ENCODE measurements around the gene NSMF. TPM values are rescaled to one million over a fixed set of nuclear protein-coding genes. Genes with fewer than 3 reads are reported as not detected.

The NSMF gene
- polyA plus RNA-seq, 1 donor (not counting 4 experiments of a cell fraction or from before 2014, with no cell fraction given), result 29.5 TPM

GRCh38 chr9:137478962-137479861 lies 20.1 kb upstream of the NSMF start:
- Histone ChIP-seq H2AFZ (ENCODE audit: control insufficient read depth, low read length) (no peak overlapping the region), H3K27me3 (ENCODE audit: control insufficient read depth, extremely low read depth, insufficient read depth, low read length) (peaks cover 11% of the 10 kb centered on the region), H3K9ac (ENCODE audit: control insufficient read depth, extremely low read depth, insufficient read depth, low read length) (no peak overlapping the region), H3K9me1 (ENCODE audit: control insufficient read depth, extremely low read depth, insufficient read depth, low read length) (no peaks in the 10 kb centered on the region), H3K79me2 (ENCODE audit: control insufficient read depth, insufficient read depth, low read length) (no peaks in the 10 kb centered on the region), H3K4me3 (ENCODE audit: control insufficient read depth in 2 of 3, extremely low read depth in 1 of 3, insufficient read depth in 2 of 3, low read depth in 1 of 3, low read length in 3 of 3) (no peak overlapping the region), H3K9me3 (ENCODE audit: control insufficient read depth, low read depth, low read length) (peaks cover 3% of the 10 kb centered on the region), H3K27ac (ENCODE audit: control insufficient read depth, insufficient read depth, low read length) (no peak overlapping the region), H3K4me1 (ENCODE audit: control insufficient read depth, extremely low read depth, insufficient read depth, low read length) (peaks cover 6% of the 10 kb centered on the region), H4K20me1 (ENCODE audit: control insufficient read depth, extremely low read depth, insufficient read depth, low read length) (no peaks in the 10 kb centered on the region), H3K4me2 (ENCODE audit: control insufficient read depth, extremely low read depth, insufficient read depth, low read depth, low read length) (peak overlapping the region; percentile 16), H3K36me3 (ENCODE audit: control insufficient read depth in 2 of 2, extremely low read depth in 1 of 2, insufficient read depth in 2 of 2, low read length in 2 of 2) (no peaks in the 10 kb centered on the region)
- DNase-seq (ENCODE audit: low read depth, low spot score) (no peak), FAIRE-seq (no peak)
- TF ChIP-seq CTCF (optimal IDR thresholded peaks at IDR 0.05 in 1 of 3, IDR thresholded peaks at IDR 0.05 in 1 of 3, conservative IDR thresholded peaks at IDR 0.05 in 1 of 3; ENCODE audit: extremely low read depth in 1 of 3, insufficient read depth in 2 of 3, low read length in 3 of 3) (no peak), EZH2 (IDR thresholded peaks at IDR 0.05; ENCODE audit: low read length) (no peak)
- dilution Hi-C loops (cut with MboI; ENCODE audit: extremely low pct_ligation_motif_present, low sequenced_read_pairs), result no loop called here

GRCh38 chr9:137478613-137478961 lies 19.5 kb upstream of the NSMF start:
- dilution Hi-C loops (cut with MboI; ENCODE audit: extremely low pct_ligation_motif_present, low sequenced_read_pairs), result no loop called here
- Histone ChIP-seq H3K27me3 (ENCODE audit: control insufficient read depth, extremely low read depth, insufficient read depth, low read length) (peaks cover 11% of the 10 kb centered on the region), H3K27ac (ENCODE audit: control insufficient read depth, insufficient read depth, low read length) (no peak overlapping the region), H3K79me2 (ENCODE audit: control insufficient read depth, insufficient read depth, low read length) (no peaks in the 10 kb centered on the region), H3K9me1 (ENCODE audit: control insufficient read depth, extremely low read depth, insufficient read depth, low read length) (no peaks in the 10 kb centered on the region), H3K9ac (ENCODE audit: control insufficient read depth, extremely low read depth, insufficient read depth, low read length) (no peak overlapping the region), H3K4me1 (ENCODE audit: control insufficient read depth, extremely low read depth, insufficient read depth, low read length) (peaks cover 6% of the 10 kb centered on the region), H3K36me3 (ENCODE audit: control insufficient read depth in 2 of 2, extremely low read depth in 1 of 2, insufficient read depth in 2 of 2, low read length in 2 of 2) (no peaks in the 10 kb centered on the region), H3K9me3 (ENCODE audit: control insufficient read depth, low read depth, low read length) (peaks cover 4% of the 10 kb centered on the region), H3K4me3 (ENCODE audit: control insufficient read depth in 2 of 3, extremely low read depth in 1 of 3, insufficient read depth in 2 of 3, low read depth in 1 of 3, low read length in 3 of 3) (no peak overlapping the region), H3K4me2 (ENCODE audit: control insufficient read depth, extremely low read depth, insufficient read depth, low read depth, low read length) (no peak overlapping the region), H2AFZ (ENCODE audit: control insufficient read depth, low read length) (no peak overlapping the region), H4K20me1 (ENCODE audit: control insufficient read depth, extremely low read depth, insufficient read depth, low read length) (no peaks in the 10 kb centered on the region)
- DNase-seq (ENCODE audit: low read depth, low spot score) (no peak), FAIRE-seq (no peak)
- TF ChIP-seq CTCF (optimal IDR thresholded peaks at IDR 0.05 in 1 of 3, IDR thresholded peaks at IDR 0.05 in 1 of 3, conservative IDR thresholded peaks at IDR 0.05 in 1 of 3; ENCODE audit: extremely low read depth in 1 of 3, insufficient read depth in 2 of 3, low read length in 3 of 3), result no peak
- no peak for TF ChIP-seq EZH2 (IDR thresholded peaks at IDR 0.05; ENCODE audit: low read length)

Measured in keratinocyte (primary cell).